ENCODE data around the gene VPS72. TPM values are rescaled to one million over a fixed set of nuclear protein-coding genes. Genes with fewer than 3 reads are reported as not detected.

The VPS72 gene
- polyA plus RNA-seq, 3 donors = 63.9 to 81.9 (median 68.9) TPM

- no peak for DNase-seq (ENCODE audit: extremely low read depth in 1 of 11, low read depth in 9 of 11, low spot score in 4 of 11)
These were observed 31.2 kb downstream of the VPS72 start for GRCh38 chr1:151158751-151159251.

- no peak for DNase-seq (ENCODE audit: extremely low read depth in 1 of 11, low read depth in 9 of 11, low spot score in 4 of 11)
These were observed 31.7 kb downstream of the VPS72 start for GRCh38 chr1:151158326-151158725.

- DNase-seq (ENCODE audit: extremely low read depth in 1 of 11, low read depth in 9 of 11, low spot score in 4 of 11) = no peak
These were observed 32.9 kb downstream of the VPS72 start for GRCh38 chr1:151157067-151157531.

- DNase-seq (ENCODE audit: extremely low read depth in 1 of 11, low read depth in 9 of 11, low spot score in 4 of 11) = no peak
These were observed 33.5 kb downstream of the VPS72 start, which contains the start of gene TNFAIP8L2 for GRCh38 chr1:151156515-151156819. TSS of gene TNFAIP8L2 (plus strand) at chr1:151156649. CDS start at chr1:151158698, 2,049 bp downstream.

GRCh38 chr1:151147665-151148064 is 42.3 kb downstream of the VPS72 start:
- no peak for DNase-seq (ENCODE audit: extremely low read depth in 1 of 11, low read depth in 9 of 11, low spot score in 4 of 11)

- no peak for DNase-seq (ENCODE audit: extremely low read depth in 1 of 11, low read depth in 9 of 11, low spot score in 4 of 11)
These were observed 42.9 kb downstream of the VPS72 start for GRCh38 chr1:151147132-151147503.

GRCh38 chr1:151146412-151147131 is 43.4 kb downstream of the VPS72 start, which contains the start of gene SEMA6C:
TSS of gene SEMA6C (minus strand) at chr1:151146631. CDS start at chr1:151142621, 4,010 bp downstream.
- DNase-seq (ENCODE audit: extremely low read depth in 1 of 11, low read depth in 9 of 11, low spot score in 4 of 11) = peak in 10 of 11 donors; percentile 75 to 94 (median 88)

GRCh38 chr1:151146072-151146411 is 44.0 kb downstream of the VPS72 start:
- DNase-seq (ENCODE audit: extremely low read depth in 1 of 11, low read depth in 9 of 11, low spot score in 4 of 11) = peak in 1 of 11 donors; percentile 20

- peak in 1 of 11 donors; percentile 13 for DNase-seq (ENCODE audit: extremely low read depth in 1 of 11, low read depth in 9 of 11, low spot score in 4 of 11)
These were observed 44.5 kb downstream of the VPS72 start for GRCh38 chr1:151145304-151146071.

GRCh38 chr1:151144474-151145303 is 45.3 kb downstream of the VPS72 start:
- DNase-seq (ENCODE audit: extremely low read depth in 1 of 11, low read depth in 9 of 11, low spot score in 4 of 11) = no peak

GRCh38 chr1:151143986-151144385 is 46.0 kb downstream of the VPS72 start:
- DNase-seq (ENCODE audit: extremely low read depth in 1 of 11, low read depth in 9 of 11, low spot score in 4 of 11) = no peak

- no peak for DNase-seq (ENCODE audit: extremely low read depth in 1 of 11, low read depth in 9 of 11, low spot score in 4 of 11)
These were observed 47.0 kb downstream of the VPS72 start for GRCh38 chr1:151143057-151143435.

- DNase-seq (ENCODE audit: extremely low read depth in 1 of 11, low read depth in 9 of 11, low spot score in 4 of 11) = no peak
These were observed 47.5 kb downstream of the VPS72 start for GRCh38 chr1:151142411-151143056.

- no peak for DNase-seq (ENCODE audit: extremely low read depth in 1 of 11, low read depth in 9 of 11, low spot score in 4 of 11)
These were observed 52.2 kb downstream of the VPS72 start for GRCh38 chr1:151137789-151138188.

- no peak for DNase-seq (ENCODE audit: extremely low read depth in 1 of 11, low read depth in 9 of 11, low spot score in 4 of 11)
These were observed 54.3 kb downstream of the VPS72 start for GRCh38 chr1:151135433-151136385.

GRCh38 chr1:151134991-151135390 is 55.0 kb downstream of the VPS72 start:
- no peak for DNase-seq (ENCODE audit: extremely low read depth in 1 of 11, low read depth in 9 of 11, low spot score in 4 of 11)

GRCh38 chr1:151134396-151134795 is 55.6 kb downstream of the VPS72 start:
- DNase-seq (ENCODE audit: extremely low read depth in 1 of 11, low read depth in 9 of 11, low spot score in 4 of 11) = no peak
